Measurements from ENCODE around the gene ARL4D. TPM values are rescaled to one million over a fixed set of nuclear protein-coding genes. Genes with fewer than 3 reads are reported as not detected.

The ARL4D gene
- total and polyA plus RNA-seq, 8 donors = 1.2 to 3.9 (median 1.8) TPM

GRCh38 chr17:43443381-43443780, 44.6 kb downstream of the ARL4D start:
- Histone ChIP-seq H3K36me3 (no peaks in the 10 kb centered on the region), H3K27me3 (no peaks in the 10 kb centered on the region), H3K27ac (no peak overlapping the region), H3K4me3 (no peak overlapping the region), H3K4me1 (peaks cover 0 to 12% (median 0%) of the 10 kb centered on the region in 3 donors), H3K9me3 (peaks cover 0 to 2% (median 0%) of the 10 kb centered on the region in 4 donors)
- intact Hi-C loops (cut with DNase I) = no loop called here
- ATAC-seq = no peak
- DNase-seq = no peak
- no peak for FAIRE-seq
- no peak for TF ChIP-seq CTCF (IDR thresholded peaks at IDR 0.05)
- 88 to 89% methylated on average over 3 of the region's 3 CpGs for WGBS, 2 donors

GRCh38 chr17:43444223-43445008, 45.6 kb downstream of the ARL4D start:
- FAIRE-seq (no peak), DNase-seq (peak in 1 of 6 donors; percentile 11), ATAC-seq (peak; percentile 30 to 77 (median 56))
- no peaks in the 10 kb centered on the region for H3K27me3 ChIP-seq
- TF ChIP-seq CTCF (IDR thresholded peaks at IDR 0.05) = no peak
- no peak overlapping the region for H3K4me3 ChIP-seq
- no peaks in the 10 kb centered on the region for H3K36me3 ChIP-seq
- H3K9me3 ChIP-seq = peaks cover 0 to 2% (median 0%) of the 10 kb centered on the region in 4 donors
- peaks cover 0 to 23% (median 6%) of the 10 kb centered on the region in 3 donors for H3K4me1 ChIP-seq
- H3K27ac ChIP-seq = no peak overlapping the region
- intact Hi-C loops (cut with DNase I) = no loop called here
- WGBS, 2 donors = 53 to 58% methylated on average over 8 of the region's 8 CpGs

- no peak for FAIRE-seq
- Histone ChIP-seq H3K27me3 (no peaks in the 10 kb centered on the region), H3K9me3 (peaks cover 0 to 2% (median 0%) of the 10 kb centered on the region in 4 donors), H3K4me1 (peaks cover 0 to 29% (median 11%) of the 10 kb centered on the region in 3 donors), H3K27ac (no peak overlapping the region), H3K4me3 (no peak overlapping the region), H3K36me3 (no peaks in the 10 kb centered on the region)
- WGBS, 2 donors = 58 to 61% methylated on average over 5 of the region's 5 CpGs
- DNase-seq = no peak
- intact Hi-C loops (cut with DNase I) = no loop called here
- peak in 2 of 4 donors; percentile 30 to 48 for ATAC-seq
- no peak for TF ChIP-seq CTCF (IDR thresholded peaks at IDR 0.05)
Observed at GRCh38 chr17:43445009-43445589, 46.3 kb downstream of the ARL4D start.

- H3K4me3 ChIP-seq = no peak overlapping the region
- FAIRE-seq = no peak
- no peaks in the 10 kb centered on the region for H3K36me3 ChIP-seq
- H3K4me1 ChIP-seq = peaks cover 0 to 29% (median 13%) of the 10 kb centered on the region in 3 donors
- intact Hi-C loops (cut with DNase I) = no loop called here
- 90 to 92% methylated on average over 5 of the region's 5 CpGs for WGBS, 2 donors
- no peaks in the 10 kb centered on the region for H3K27me3 ChIP-seq
- DNase-seq = no peak
- ATAC-seq = no peak
- no peak for TF ChIP-seq CTCF (IDR thresholded peaks at IDR 0.05)
- peaks cover 0 to 2% (median 0%) of the 10 kb centered on the region in 4 donors for H3K9me3 ChIP-seq
- H3K27ac ChIP-seq = no peak overlapping the region
Observed at GRCh38 chr17:43446773-43447172, 48.0 kb downstream of the ARL4D start.

All from pancreas (tissue), 10 donors.